ENCODE results near the gene SLC16A8. TPM values are rescaled to one million over a fixed set of nuclear protein-coding genes. Genes with fewer than 3 reads are reported as not detected.
A peak's percentile ranks its signal among the peaks of the same experiment; 100 is the strongest.
"Not testable (repeated sequence)": the region's sequence is repeated elsewhere in the genome, so short reads cannot be mapped to it uniquely, and the experiment has no call there.

Gene SLC16A8
- polyA plus RNA-seq, 1 donor (not counting 4 experiments of a cell fraction or from before 2014, with no cell fraction given), result not detected

- FAIRE-seq, result no peak
- Histone ChIP-seq H3K4me2 (ENCODE audit: control insufficient read depth, extremely low read depth, insufficient read depth, low read depth, low read length) (no peak overlapping the region), H3K36me3 (ENCODE audit: control insufficient read depth in 2 of 2, extremely low read depth in 1 of 2, insufficient read depth in 2 of 2, low read length in 2 of 2) (no peaks in the 10 kb centered on the region), H3K4me1 (ENCODE audit: control insufficient read depth, extremely low read depth, insufficient read depth, low read length) (peaks cover 30% of the 10 kb centered on the region), H3K27ac (ENCODE audit: control insufficient read depth, insufficient read depth, low read length) (no peak overlapping the region), H3K79me2 (ENCODE audit: control insufficient read depth, insufficient read depth, low read length) (no peaks in the 10 kb centered on the region), H4K20me1 (ENCODE audit: control insufficient read depth, extremely low read depth, insufficient read depth, low read length) (no peaks in the 10 kb centered on the region), H2AFZ (ENCODE audit: control insufficient read depth, low read length) (no peak overlapping the region), H3K9me1 (ENCODE audit: control insufficient read depth, extremely low read depth, insufficient read depth, low read length) (no peaks in the 10 kb centered on the region), H3K9me3 (ENCODE audit: control insufficient read depth, low read depth, low read length) (no peaks in the 10 kb centered on the region), H3K4me3 (ENCODE audit: control insufficient read depth in 2 of 3, extremely low read depth in 1 of 3, insufficient read depth in 2 of 3, low read depth in 1 of 3, low read length in 3 of 3) (no peak overlapping the region), H3K9ac (ENCODE audit: control insufficient read depth, extremely low read depth, insufficient read depth, low read length) (no peak overlapping the region), H3K27me3 (ENCODE audit: control insufficient read depth, extremely low read depth, insufficient read depth, low read length) (no peaks in the 10 kb centered on the region)
- no peak for TF ChIP-seq EZH2 (IDR thresholded peaks at IDR 0.05; ENCODE audit: low read length)
- no peak for TF ChIP-seq CTCF (optimal IDR thresholded peaks at IDR 0.05 in 1 of 3, IDR thresholded peaks at IDR 0.05 in 1 of 3, conservative IDR thresholded peaks at IDR 0.05 in 1 of 3; ENCODE audit: extremely low read depth in 1 of 3, insufficient read depth in 2 of 3, low read length in 3 of 3)
- dilution Hi-C loops (cut with MboI; ENCODE audit: extremely low pct_ligation_motif_present, low sequenced_read_pairs), result no loop called here
- DNase-seq (ENCODE audit: low read depth, low spot score), result no peak
Observed at GRCh38 chr22:38122616-38123015, 38.6 kb upstream of the SLC16A8 start.

GRCh38 chr22:38120359-38121110, 36.6 kb upstream of the SLC16A8 start:
- no peak overlapping the region for H3K27ac ChIP-seq (ENCODE audit: control insufficient read depth, insufficient read depth, low read length)
- no peak overlapping the region for H3K9ac ChIP-seq (ENCODE audit: control insufficient read depth, extremely low read depth, insufficient read depth, low read length)
- peak; percentile 9 for FAIRE-seq
- H3K36me3 ChIP-seq (ENCODE audit: control insufficient read depth in 2 of 2, extremely low read depth in 1 of 2, insufficient read depth in 2 of 2, low read length in 2 of 2), result no peaks in the 10 kb centered on the region
- H3K4me3 ChIP-seq (ENCODE audit: control insufficient read depth in 2 of 3, extremely low read depth in 1 of 3, insufficient read depth in 2 of 3, low read depth in 1 of 3, low read length in 3 of 3), result no peak overlapping the region
- no peak for DNase-seq (ENCODE audit: low read depth, low spot score)
- H3K4me2 ChIP-seq (ENCODE audit: control insufficient read depth, extremely low read depth, insufficient read depth, low read depth, low read length), result peak overlapping the region; percentile 71
- TF ChIP-seq CTCF (optimal IDR thresholded peaks at IDR 0.05 in 1 of 3, IDR thresholded peaks at IDR 0.05 in 1 of 3, conservative IDR thresholded peaks at IDR 0.05 in 1 of 3; ENCODE audit: extremely low read depth in 1 of 3, insufficient read depth in 2 of 3, low read length in 3 of 3) (no peak), EZH2 (IDR thresholded peaks at IDR 0.05; ENCODE audit: low read length) (no peak)
- no peaks in the 10 kb centered on the region for H4K20me1 ChIP-seq (ENCODE audit: control insufficient read depth, extremely low read depth, insufficient read depth, low read length)
- H3K4me1 ChIP-seq (ENCODE audit: control insufficient read depth, extremely low read depth, insufficient read depth, low read length), result peaks cover 25% of the 10 kb centered on the region
- dilution Hi-C loops (cut with MboI; ENCODE audit: extremely low pct_ligation_motif_present, low sequenced_read_pairs), result no loop called here
- H3K9me3 ChIP-seq (ENCODE audit: control insufficient read depth, low read depth, low read length), result no peaks in the 10 kb centered on the region
- H3K79me2 ChIP-seq (ENCODE audit: control insufficient read depth, insufficient read depth, low read length), result no peaks in the 10 kb centered on the region
- peak overlapping the region; percentile 58 for H2AFZ ChIP-seq (ENCODE audit: control insufficient read depth, low read length)
- H3K9me1 ChIP-seq (ENCODE audit: control insufficient read depth, extremely low read depth, insufficient read depth, low read length), result no peaks in the 10 kb centered on the region
- H3K27me3 ChIP-seq (ENCODE audit: control insufficient read depth, extremely low read depth, insufficient read depth, low read length), result no peaks in the 10 kb centered on the region

- dilution Hi-C loops (cut with MboI; ENCODE audit: extremely low pct_ligation_motif_present, low sequenced_read_pairs); H3K4me2 ChIP-seq (ENCODE audit: control insufficient read depth, extremely low read depth, insufficient read depth, low read depth, low read length); H3K9me1 ChIP-seq (ENCODE audit: control insufficient read depth, extremely low read depth, insufficient read depth, low read length); H4K20me1 ChIP-seq (ENCODE audit: control insufficient read depth, extremely low read depth, insufficient read depth, low read length); FAIRE-seq; H3K4me3 ChIP-seq (ENCODE audit: control insufficient read depth in 2 of 3, extremely low read depth in 1 of 3, insufficient read depth in 2 of 3, low read depth in 1 of 3, low read length in 3 of 3); H3K9ac ChIP-seq (ENCODE audit: control insufficient read depth, extremely low read depth, insufficient read depth, low read length); H3K9me3 ChIP-seq (ENCODE audit: control insufficient read depth, low read depth, low read length); H3K27ac ChIP-seq (ENCODE audit: control insufficient read depth, insufficient read depth, low read length); H3K36me3 ChIP-seq (ENCODE audit: control insufficient read depth in 2 of 2, extremely low read depth in 1 of 2, insufficient read depth in 2 of 2, low read length in 2 of 2); H3K79me2 ChIP-seq (ENCODE audit: control insufficient read depth, insufficient read depth, low read length); H3K27me3 ChIP-seq (ENCODE audit: control insufficient read depth, extremely low read depth, insufficient read depth, low read length); DNase-seq (ENCODE audit: low read depth, low spot score); H2AFZ ChIP-seq (ENCODE audit: control insufficient read depth, low read length): not testable (repeated sequence)
- H3K4me1 ChIP-seq (ENCODE audit: control insufficient read depth, extremely low read depth, insufficient read depth, low read length), result peaks cover 17% of the 10 kb centered on the region
Observed at GRCh38 chr22:38118747-38119146, 34.8 kb upstream of the SLC16A8 start.

Measured in keratinocyte (primary cell).